Hepatocyte (in vitro differentiated cells): ENCODE results near the gene BCAR1. TPM values are rescaled to one million over a fixed set of nuclear protein-coding genes. Genes with fewer than 3 reads are reported as not detected.

Experiments
- DNase-seq: peaks from one replicate; pipeline ENCODE4 v3.0.0-alpha.2; 2016; ENCODE audit warnings: low spot score
- H2AFZ ChIP-seq: fragments of 200-600 bp; sonication (generic); 2 replicates; pipeline ENCODE4 v1.6.0; 2016; ENCODE audit warnings: antibody characterized with exemption, mild to moderate bottlenecking
- H3K27ac ChIP-seq: fragments of 200-600 bp; sonication (generic); 2 replicates; pipeline ENCODE4 v1.5.1; 2016; ENCODE audit warnings: mild to moderate bottlenecking
- H3K27me3 ChIP-seq: fragments of 200-600 bp; sonication (generic); 2 replicates; pipeline ENCODE4 v1.6.1; 2016
- H3K36me3 ChIP-seq: fragments of 200-600 bp; sonication (generic); replicated peaks from 2 replicates; pipeline ENCODE4 v1.5.1; 2016; ENCODE audit warnings: low read depth; ENCODE audit not compliant: insufficient read depth
- H3K4me1 ChIP-seq: fragments of 200-600 bp; sonication (generic); 2 replicates; pipeline ENCODE4 v1.5.1; 2016; ENCODE audit warnings: mild to moderate bottlenecking, moderate library complexity; ENCODE audit not compliant: insufficient read depth
- H3K4me2 ChIP-seq: fragments of 200-600 bp; sonication (generic); 2 replicates; pipeline ENCODE4 v1.6.0; 2016
- H3K4me3 ChIP-seq: fragments of 200-600 bp; sonication (generic); 2 replicates; pipeline ENCODE4 v1.5.1; 2016; ENCODE audit warnings: mild to moderate bottlenecking
- H3K79me2 ChIP-seq: fragments of 200-600 bp; sonication (generic); 2 replicates; pipeline ENCODE4 v1.6.0; 2017; ENCODE audit warnings: mild to moderate bottlenecking
- H3K9me2 ChIP-seq: fragments of 200-600 bp; sonication (generic); replicated peaks from 2 replicates; pipeline ENCODE4 v1.6.0; 2017; ENCODE audit warnings: mild to moderate bottlenecking; ENCODE audit not compliant: insufficient read depth
- H3K9me3 ChIP-seq: fragments of 200-600 bp; sonication (generic); 2 replicates; pipeline ENCODE4 v1.5.1; 2016; ENCODE audit warnings: low read depth, mild to moderate bottlenecking
- H4K20me1 ChIP-seq: fragments of 200-600 bp; sonication (generic); 2 replicates; pipeline ENCODE4 v1.6.0; 2016; ENCODE audit warnings: mild to moderate bottlenecking; ENCODE audit not compliant: insufficient read depth, poor library complexity, severe bottlenecking
- CTCF ChIP-seq: fragments of 200-600 bp; sonication (generic); IDR thresholded peaks from 2 replicates; pipeline ENCODE4 v1.5.1; 2016; ENCODE audit warnings: antibody characterized with exemption, mild to moderate bottlenecking; ENCODE audit not compliant: poor library complexity
- EZH2 ChIP-seq: fragments of 200-600 bp; sonication (generic); IDR thresholded peaks from 2 replicates; pipeline ENCODE4 v1.6.1; 2016; ENCODE audit warnings: antibody characterized with exemption, mild to moderate bottlenecking, borderline replicate concordance
- EZH2phosphoT487 ChIP-seq: fragments of 200-600 bp; sonication (generic); IDR thresholded peaks from one replicate; pipeline ENCODE4 v1.6.1; 2018; ENCODE audit warnings: antibody characterized with exemption, mild to moderate bottlenecking, low read depth, moderate library complexity; ENCODE audit not compliant: unreplicated experiment, severe bottlenecking
- WGBS: methylation state at CpG from one replicate; pipeline ENCODE4 v1.1.6; 2016; ENCODE audit warnings: low lambda C conversion rate; ENCODE audit errors: missing lambda C conversion rate; 5-methylcytosine and 5-hydroxymethylcytosine counted together
- polyA plus RNA-seq: library from polyadenylated mRNA; unstranded; fragments of >200 nt; fragmentation: Nextera tagmentation; extraction: Ambion mirVana; gene quantifications from 2 replicates; pipeline ENCODE4 v1.2.1, GENCODE V29; 2016
- total RNA-seq: library from RNA; depleted of rRNA; stranded (reverse); fragments of >200 nt; gene quantifications from 2 replicates; pipeline ENCODE4 v1.2.3, GENCODE V29; 2014

The BCAR1 gene
- total and polyA plus RNA-seq, 2 experiments from 2014 or later = 77.3 to 112 TPM

GRCh38 chr16:75193265-75193650 lies 58.2 kb downstream of the BCAR1 start:
- TF ChIP-seq CTCF (no peak), EZH2 (no peak)
- WGBS = 59% methylated on average over 4 of the region's 4 CpGs
- Histone ChIP-seq H2AFZ (no peak overlapping the region), H3K4me1 (peaks cover 5% of the 10 kb centered on the region), H3K4me2 (no peak overlapping the region), H3K9me2 (no peaks in the 10 kb centered on the region), H3K27me3 (no peaks in the 10 kb centered on the region), H3K4me3 (no peak overlapping the region), H3K27ac (no peak overlapping the region), H4K20me1 (no peaks in the 10 kb centered on the region), H3K9me3 (no peaks in the 10 kb centered on the region), H3K79me2 (no peaks in the 10 kb centered on the region), H3K36me3 (no peaks in the 10 kb centered on the region)
- DNase-seq = no peak

- Histone ChIP-seq H3K79me2 (no peaks in the 10 kb centered on the region), H3K9me3 (no peaks in the 10 kb centered on the region), H3K4me2 (no peak overlapping the region), H2AFZ (no peak overlapping the region), H3K4me3 (no peak overlapping the region), H3K27ac (no peak overlapping the region), H4K20me1 (no peaks in the 10 kb centered on the region), H3K4me1 (peaks cover under 1% of the 10 kb centered on the region), H3K36me3 (no peaks in the 10 kb centered on the region), H3K9me2 (no peaks in the 10 kb centered on the region), H3K27me3 (no peaks in the 10 kb centered on the region)
- WGBS = 79% methylated on average over 21 of the region's 21 CpGs
- TF ChIP-seq EZH2phosphoT487 (no peak), EZH2 (no peak), CTCF (no peak)
- no peak for DNase-seq
Observed at GRCh38 chr16:75192606-75193264, 58.7 kb downstream of the BCAR1 start.

- H3K4me3 ChIP-seq = no peak overlapping the region
Observed at GRCh38 chr16:75189638-75190245, 61.7 kb downstream of the BCAR1 start.

More at GRCh38 chr16:75189638-75190245, 61.7 kb downstream of the BCAR1 start:
- H3K79me2 ChIP-seq = no peaks in the 10 kb centered on the region
- no peaks in the 10 kb centered on the region for H3K9me3 ChIP-seq
- H2AFZ ChIP-seq = no peak overlapping the region
- no peak for DNase-seq
- no peaks in the 10 kb centered on the region for H4K20me1 ChIP-seq
- H3K4me2 ChIP-seq = no peak overlapping the region
- H3K4me1 ChIP-seq = no peaks in the 10 kb centered on the region
- no peak overlapping the region for H3K27ac ChIP-seq
- no peak for TF ChIP-seq EZH2phosphoT487
- TF ChIP-seq CTCF = no peak
- no peak for TF ChIP-seq EZH2
- WGBS = 92% methylated on average over 8 of the region's 8 CpGs
- no peaks in the 10 kb centered on the region for H3K27me3 ChIP-seq
- no peaks in the 10 kb centered on the region for H3K36me3 ChIP-seq
- H3K9me2 ChIP-seq = no peaks in the 10 kb centered on the region
